ENCODE measurements around the gene AGXT.

GRCh38 chr2:240916571-240917008 is 48.0 kb downstream of the AGXT start:
- TF ChIP-seq CTCF (IDR thresholded peaks at IDR 0.05) = no peak
- TF ChIP-seq POLR2AphosphoS5 (IDR thresholded peaks at IDR 0.05; ENCODE audit: low read depth, low read length) = no peak
- TF ChIP-seq REST (IDR thresholded peaks at IDR 0.05; ENCODE audit: insufficient read depth in 1 of 2, low read depth in 2 of 2, low read length in 1 of 2) = no peak
